ENCODE results near the gene IDUA. TPM values are rescaled to one million over a fixed set of nuclear protein-coding genes. Genes with fewer than 3 reads are reported as not detected.
"Not testable (repeated sequence)": the region's sequence is repeated elsewhere in the genome, so short reads cannot be mapped to it uniquely, and the experiment has no call there.

IDUA gene
- total RNA-seq, 2 donors from 2014 or later, result 23.4 to 31.9 TPM

- H3K27me3 ChIP-seq (replicated peaks; ENCODE audit: insufficient read depth), result peaks cover 5% of the 10 kb centered on the region
- no peak for DNase-seq (ENCODE audit: low spot score)
- TF ChIP-seq CTCF (IDR thresholded peaks at IDR 0.05), result no peak
Observed at GRCh38 chr4:998096-998691, 11.3 kb downstream of the IDUA start.

GRCh38 chr4:999240-999863, 12.5 kb downstream of the IDUA start:
- ATAC-seq (ENCODE audit: insufficient number of reproducible peaks, low FRiP score, low read depth); H3K27me3 ChIP-seq (replicated peaks; ENCODE audit: insufficient read depth): not testable (repeated sequence)

More at GRCh38 chr4:998096-998691, 11.3 kb downstream of the IDUA start:
- H3K4me3 ChIP-seq, result no peak overlapping the region
- H3K27ac ChIP-seq, result no peak overlapping the region
- H3K4me1 ChIP-seq (ENCODE audit: control insufficient read depth in 1 of 2, low read depth in 2 of 2), result peaks cover 12 to 23% of the 10 kb centered on the region in 2 donors
- H3K36me3 ChIP-seq, result no peaks in the 10 kb centered on the region
- ATAC-seq (ENCODE audit: insufficient number of reproducible peaks, low FRiP score, low read depth), result no peak
- no peaks in the 10 kb centered on the region for H3K9me3 ChIP-seq

GRCh38 chr4:999882-1000425, 13.1 kb downstream of the IDUA start:
- peaks cover 12 to 23% of the 10 kb centered on the region in 2 donors for H3K4me1 ChIP-seq (ENCODE audit: control insufficient read depth in 1 of 2, low read depth in 2 of 2)
- no peak overlapping the region for H3K4me3 ChIP-seq
- no peak overlapping the region for H3K27ac ChIP-seq
- no peak for DNase-seq (ENCODE audit: low spot score)
- ATAC-seq (ENCODE audit: insufficient number of reproducible peaks, low FRiP score, low read depth), result no peak
- no peaks in the 10 kb centered on the region for H3K36me3 ChIP-seq
- peaks cover 5% of the 10 kb centered on the region for H3K27me3 ChIP-seq (replicated peaks; ENCODE audit: insufficient read depth)
- TF ChIP-seq CTCF (IDR thresholded peaks at IDR 0.05), result no peak
- H3K9me3 ChIP-seq, result no peaks in the 10 kb centered on the region

More at GRCh38 chr4:999240-999863, 12.5 kb downstream of the IDUA start:
- H3K9me3 ChIP-seq; DNase-seq (ENCODE audit: low spot score); H3K27ac ChIP-seq; H3K4me3 ChIP-seq; H3K36me3 ChIP-seq: not testable (repeated sequence)
- peaks cover 12 to 23% of the 10 kb centered on the region in 2 donors for H3K4me1 ChIP-seq (ENCODE audit: control insufficient read depth in 1 of 2, low read depth in 2 of 2)

- no peak overlapping the region for H3K27ac ChIP-seq
- H3K9me3 ChIP-seq, result no peaks in the 10 kb centered on the region
- TF ChIP-seq CTCF (IDR thresholded peaks at IDR 0.05), result no peak
- H3K4me3 ChIP-seq, result no peak overlapping the region
- H3K4me1 ChIP-seq (ENCODE audit: control insufficient read depth in 1 of 2, low read depth in 2 of 2), result peaks cover 12 to 23% of the 10 kb centered on the region in 2 donors
- H3K36me3 ChIP-seq, result no peaks in the 10 kb centered on the region
- no peak for ATAC-seq (ENCODE audit: insufficient number of reproducible peaks, low FRiP score, low read depth)
- DNase-seq (ENCODE audit: low spot score), result no peak
- peaks cover 5% of the 10 kb centered on the region for H3K27me3 ChIP-seq (replicated peaks; ENCODE audit: insufficient read depth)
Observed at GRCh38 chr4:1000686-1001260, 13.9 kb downstream of the IDUA start.

GRCh38 chr4:1001561-1002130, 14.8 kb downstream of the IDUA start:
- ATAC-seq (ENCODE audit: insufficient number of reproducible peaks, low FRiP score, low read depth), result no peak
- H3K4me1 ChIP-seq (ENCODE audit: control insufficient read depth in 1 of 2, low read depth in 2 of 2), result peaks cover 12 to 23% of the 10 kb centered on the region in 2 donors
- H3K4me3 ChIP-seq, result no peak overlapping the region
- no peaks in the 10 kb centered on the region for H3K36me3 ChIP-seq
- H3K9me3 ChIP-seq, result no peaks in the 10 kb centered on the region
- H3K27me3 ChIP-seq (replicated peaks; ENCODE audit: insufficient read depth), result peaks cover 5% of the 10 kb centered on the region
- no peak overlapping the region for H3K27ac ChIP-seq
- no peak for TF ChIP-seq CTCF (IDR thresholded peaks at IDR 0.05)
- no peak for DNase-seq (ENCODE audit: low spot score)

All from thoracic aorta (tissue), 2 donors.